HG03095 (cell line): Measurements from ENCODE around the gene TRPM1.

Source experiments
- ATAC-seq: cut with Tn5 transposase; IDR thresholded peaks from one replicate; pipeline ENCODE4 v1.9.1; 2021; ENCODE audit warnings: moderate library complexity; ENCODE audit not compliant: unreplicated experiment

Gene TRPM1

GRCh38 chr15:31101262-31102038 is at the start of gene TRPM1:
Gene TRPM1 (minus strand): TSS chr15:31101725. CDS start chr15:31081355, 20,370 bp downstream.
- ATAC-seq = no peak

- ATAC-seq = no peak
Observed at GRCh38 chr15:31150732-31151231, 49.3 kb upstream of the TRPM1 start.

GRCh38 chr15:31149987-31150386 is 48.5 kb upstream of the TRPM1 start:
- ATAC-seq = no peak

- ATAC-seq = no peak
Observed at GRCh38 chr15:31149088-31149505, 47.6 kb upstream of the TRPM1 start.

- no peak for ATAC-seq
Observed at GRCh38 chr15:31148297-31149087, 47.0 kb upstream of the TRPM1 start.

GRCh38 chr15:31147944-31148296 is 46.4 kb upstream of the TRPM1 start:
- ATAC-seq = no peak

GRCh38 chr15:31147456-31147855 is 45.9 kb upstream of the TRPM1 start:
- no peak for ATAC-seq

- no peak for ATAC-seq
Observed at GRCh38 chr15:31145271-31145911, 43.9 kb upstream of the TRPM1 start.

- ATAC-seq = no peak
Observed at GRCh38 chr15:31141792-31142191, 40.3 kb upstream of the TRPM1 start.

- ATAC-seq = no peak
Observed at GRCh38 chr15:31136607-31137328, 35.2 kb upstream of the TRPM1 start.

- no peak for ATAC-seq
Observed at GRCh38 chr15:31136016-31136415, 34.5 kb upstream of the TRPM1 start.

GRCh38 chr15:31135523-31135922 is 34.0 kb upstream of the TRPM1 start:
- ATAC-seq = no peak

GRCh38 chr15:31133890-31134289 is 32.4 kb upstream of the TRPM1 start:
- no peak for ATAC-seq

GRCh38 chr15:31131853-31132375 is 30.4 kb upstream of the TRPM1 start:
- ATAC-seq = no peak

GRCh38 chr15:31130576-31131237 is 29.2 kb upstream of the TRPM1 start:
- ATAC-seq = no peak

GRCh38 chr15:31129769-31130303 is 28.3 kb upstream of the TRPM1 start:
- ATAC-seq = no peak

GRCh38 chr15:31128919-31129768 is 27.6 kb upstream of the TRPM1 start:
- ATAC-seq = no peak

GRCh38 chr15:31128477-31128876 is 27.0 kb upstream of the TRPM1 start:
- no peak for ATAC-seq
